ENCODE data around the gene BCAN.
"Not testable (repeated sequence)": the region's sequence is repeated elsewhere in the genome, so short reads cannot be mapped to it uniquely, and the experiment has no call there.

BCAN gene

GRCh38 chr1:156618853-156619581, 22.9 kb upstream of the BCAN start, which contains the start of gene HAPLN2:
Gene HAPLN2 (plus strand): TSS chr1:156619415. CDS start chr1:156623491, 4,076 bp downstream.
- DNase-seq: no peak

DNA sequence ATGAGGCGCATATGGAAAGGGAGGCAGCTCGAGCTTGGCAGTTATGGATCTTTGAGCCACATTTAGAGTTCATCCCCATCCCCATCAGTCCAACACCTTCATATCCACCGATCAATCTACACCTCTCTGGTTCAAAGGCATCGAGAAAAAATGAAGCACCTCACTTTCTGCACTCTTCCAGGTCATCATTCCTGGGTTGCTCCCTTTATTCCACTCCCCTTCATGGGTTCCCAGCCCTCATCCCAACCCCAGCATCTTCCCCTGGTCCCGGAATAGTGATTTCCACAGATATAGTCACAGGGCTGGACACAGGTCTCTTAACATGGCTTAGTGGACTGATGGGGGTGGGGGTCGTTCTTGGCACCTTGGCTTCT, 22.3 kb upstream of the BCAN start:
- no peak for DNase-seq

DNA sequence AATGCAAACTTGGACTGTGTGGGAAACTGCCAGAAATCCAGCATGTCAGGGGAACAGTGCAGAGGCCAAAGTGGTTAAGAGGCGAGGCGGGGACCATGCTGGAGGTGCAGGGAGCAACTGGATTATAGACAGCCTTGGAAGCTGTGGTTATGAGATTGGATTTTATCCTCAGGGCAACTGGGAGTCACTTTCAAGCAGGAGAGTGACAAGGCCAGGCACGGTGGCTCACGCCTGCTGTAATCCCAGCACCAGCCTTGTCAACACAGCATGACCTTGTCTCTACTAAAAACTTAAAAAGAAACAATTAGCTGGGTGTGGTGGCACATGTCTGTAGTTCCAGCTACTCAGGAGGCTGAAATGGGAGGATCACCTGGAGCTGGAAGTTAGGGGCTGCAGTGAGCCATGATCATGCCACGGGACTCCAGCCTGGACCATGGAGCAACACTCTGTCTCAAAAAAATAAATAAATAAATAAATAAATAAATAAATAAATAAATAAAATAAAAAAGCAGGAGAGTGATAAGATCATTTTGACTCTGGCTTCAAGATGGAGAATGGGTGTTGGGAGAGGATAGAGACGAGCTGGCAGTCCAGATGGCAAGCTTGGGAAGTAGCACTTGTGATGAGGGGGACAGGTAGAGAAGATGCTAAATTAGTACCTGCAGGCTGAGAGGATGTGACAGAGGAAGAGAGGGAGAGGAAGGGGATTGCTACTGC, 19.2 kb upstream of the BCAN start:
- no peak for DNase-seq

DNA sequence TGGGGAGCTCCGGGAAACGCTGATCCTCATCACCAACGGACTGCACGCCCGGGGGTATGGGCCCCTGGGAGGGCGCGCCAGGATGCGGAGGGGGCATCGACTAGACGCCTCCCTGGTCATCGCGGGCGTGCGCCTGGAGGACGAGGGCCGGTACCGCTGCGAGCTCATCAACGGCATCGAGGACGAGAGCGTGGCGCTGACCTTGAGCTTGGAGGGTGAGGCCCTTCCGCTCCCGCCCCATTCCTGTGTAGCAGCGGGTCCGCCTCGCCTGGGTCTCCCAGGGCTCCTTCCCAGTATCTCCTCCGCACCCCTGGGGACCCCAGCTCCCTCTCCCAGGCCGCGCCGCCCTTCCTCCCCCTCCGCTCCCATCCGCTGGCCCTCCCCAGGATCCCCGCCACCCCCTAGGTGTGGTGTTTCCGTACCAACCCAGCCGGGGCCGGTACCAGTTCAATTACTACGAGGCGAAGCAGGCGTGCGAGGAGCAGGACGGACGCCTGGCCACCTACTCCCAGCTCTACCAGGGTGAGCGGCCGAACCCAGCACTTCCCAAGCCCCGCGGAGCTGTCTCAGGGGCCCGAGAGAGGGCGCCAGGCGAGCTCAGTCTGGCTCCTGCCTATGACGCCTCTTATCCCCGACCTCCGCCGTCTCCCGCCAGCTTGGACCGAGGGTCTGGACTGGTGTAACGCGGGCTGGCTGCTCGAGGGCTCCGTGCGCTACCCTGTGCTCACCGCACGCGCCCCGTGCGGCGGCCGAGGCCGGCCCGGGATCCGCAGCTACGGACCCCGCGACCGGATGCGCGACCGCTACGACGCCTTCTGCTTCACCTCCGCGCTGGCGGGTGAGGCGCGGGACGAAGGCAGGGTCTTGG, 17.7 kb upstream of the BCAN start:
- peak; percentile 26 to 45 for DNase-seq

- no peak for DNase-seq
These were observed 17.0 kb upstream of the BCAN start for GRCh38 chr1:156624814-156625435.

- DNase-seq: peak; percentile 24 to 74
These were observed 16.4 kb upstream of the BCAN start for GRCh38 chr1:156625436-156626078.

GRCh38 chr1:156626079-156626438, 15.9 kb upstream of the BCAN start:
- no peak for DNase-seq

DNA sequence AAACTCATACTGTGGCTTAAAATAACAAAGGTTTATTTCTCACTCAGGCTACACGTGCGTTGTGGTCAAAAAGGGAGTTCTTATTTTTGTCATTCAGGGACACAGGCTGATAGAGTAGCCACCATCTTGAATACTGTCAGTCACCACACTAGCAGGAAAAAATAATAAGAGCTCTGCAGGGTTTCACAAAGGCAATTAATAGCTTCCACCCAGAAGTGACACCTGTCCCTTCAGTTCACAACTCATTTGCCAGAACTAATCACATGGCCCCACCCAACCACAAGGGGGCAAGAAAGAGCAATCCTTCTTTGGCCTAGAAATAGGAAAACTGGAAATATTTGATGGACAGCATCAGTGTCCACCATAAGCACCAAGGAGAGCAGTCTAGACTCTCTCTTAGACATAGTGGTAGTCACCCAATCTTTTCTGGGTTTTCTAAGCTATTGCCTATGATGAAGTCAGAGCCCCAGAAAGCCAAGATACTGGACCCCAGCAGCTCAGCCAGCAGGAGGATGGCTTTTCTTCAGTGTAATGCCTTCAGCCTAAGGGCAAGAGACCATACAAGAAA, 14.5 kb upstream of the BCAN start:
- peak; percentile 38 to 77 for DNase-seq

DNA sequence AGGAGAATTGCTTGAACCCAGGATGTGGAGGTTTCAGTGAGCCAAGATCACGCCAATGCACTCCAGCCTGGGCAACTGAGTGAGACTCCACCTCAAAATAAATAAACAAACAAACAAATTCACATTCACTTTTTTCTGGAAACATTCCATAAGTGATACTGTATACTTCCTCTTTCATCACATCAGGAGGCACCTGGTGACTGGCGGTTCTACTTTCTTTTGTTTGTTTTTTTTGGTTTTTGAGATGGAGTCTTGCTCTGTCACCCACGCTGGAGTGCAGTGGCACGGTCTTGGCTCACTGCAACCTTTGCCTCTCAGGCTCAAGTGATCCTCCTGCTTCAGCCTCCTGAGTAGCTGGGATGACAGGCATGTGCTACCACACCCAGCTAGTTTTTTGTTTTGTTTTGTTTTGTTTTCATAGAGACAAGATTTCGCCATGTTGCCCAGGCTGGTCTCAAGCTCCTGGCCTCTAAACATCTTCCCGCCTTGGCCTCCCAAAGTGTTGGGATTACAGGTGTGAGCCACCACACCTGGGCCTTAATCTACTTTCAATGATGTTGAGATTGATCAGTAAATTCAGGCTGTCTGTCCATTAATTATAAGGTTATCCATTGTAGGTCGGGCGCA, 12.0 kb upstream of the BCAN start:
- DNase-seq: no peak

DNA sequence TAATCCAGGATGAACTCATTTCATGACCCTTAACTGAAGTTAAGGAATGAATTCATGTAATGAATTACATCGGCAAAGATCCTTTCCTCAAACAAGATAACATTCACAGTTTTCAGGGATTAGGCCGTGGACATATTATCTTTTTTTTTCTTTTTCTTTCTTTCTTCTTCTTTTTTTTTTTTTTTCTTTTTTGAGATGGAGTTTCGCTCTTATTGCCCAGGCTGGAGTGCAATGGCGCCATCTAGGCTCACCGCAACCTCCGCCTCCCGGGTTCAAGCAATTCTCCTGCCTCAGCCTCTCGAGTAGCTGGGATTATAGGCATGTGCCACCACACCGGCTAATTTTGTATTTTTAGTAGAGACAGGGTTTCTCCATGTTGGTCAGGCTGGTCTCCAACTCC, 10.8 kb upstream of the BCAN start:
- DNase-seq: not testable (repeated sequence)

DNA sequence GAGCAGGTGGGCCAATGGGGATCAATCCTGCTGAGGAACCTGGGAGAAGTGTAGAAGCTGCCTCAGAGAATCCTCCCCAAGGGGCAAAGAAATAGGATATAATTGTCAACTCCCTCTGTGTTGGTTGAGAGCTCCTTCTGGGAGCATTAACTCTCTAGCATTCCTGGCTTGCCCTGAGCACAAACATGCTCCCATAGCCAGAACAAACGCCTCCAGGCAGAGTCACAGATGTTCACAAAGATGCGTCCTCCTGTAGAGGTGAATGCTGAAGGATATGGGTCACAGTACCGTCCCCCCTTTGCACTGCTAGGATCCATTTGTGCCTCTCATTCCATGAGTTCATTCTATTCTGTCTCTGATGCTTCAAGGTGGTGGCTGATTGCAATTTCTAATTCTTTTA, 9.6 kb upstream of the BCAN start:
- DNase-seq: no peak

GRCh38 chr1:156638189-156638985, 3.5 kb upstream of the BCAN start:
- DNase-seq: no peak

GRCh38 chr1:156639601-156640101, 2.3 kb upstream of the BCAN start:
- no peak for DNase-seq

DNA sequence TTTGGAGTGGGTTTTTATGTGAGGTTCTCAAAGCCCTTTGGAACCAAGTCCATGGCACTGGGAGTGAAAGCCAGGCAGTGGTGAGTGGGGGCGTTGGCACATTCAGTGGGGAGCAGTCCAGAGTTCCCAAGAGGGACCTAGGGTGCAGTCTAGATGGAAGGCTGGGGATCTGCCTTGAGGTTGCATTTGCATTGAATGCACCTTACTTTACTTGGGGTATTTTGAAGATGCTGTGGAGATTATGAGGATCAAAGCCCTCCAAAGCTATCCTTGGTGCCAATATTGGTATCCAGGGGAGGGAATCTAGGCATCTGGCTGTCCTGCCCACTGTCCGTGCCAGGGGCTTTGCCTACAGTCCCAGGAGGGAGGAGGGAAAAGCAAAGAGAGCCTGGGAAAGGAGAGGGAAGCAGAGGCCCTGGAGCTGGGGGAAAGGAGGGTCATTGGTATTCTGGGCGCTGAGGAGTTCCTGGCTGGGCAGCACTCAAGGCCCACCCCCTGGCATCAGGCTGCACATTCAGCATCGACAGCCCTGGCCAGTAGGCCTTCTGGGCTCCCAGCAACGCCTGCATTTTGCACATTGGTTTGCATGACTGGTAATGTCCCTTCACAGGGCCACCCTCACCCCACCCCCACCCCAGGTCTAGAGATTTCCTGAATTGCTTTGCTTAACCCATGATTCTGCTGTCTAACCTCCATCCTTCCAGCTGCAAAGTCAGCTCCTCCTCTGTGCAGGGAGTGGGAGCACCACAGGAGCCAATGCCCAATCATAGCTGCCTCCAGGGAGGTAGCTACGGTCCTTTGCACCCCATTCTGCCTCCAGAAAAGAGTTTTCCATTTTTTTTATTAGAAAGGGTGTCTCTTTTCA, 843 bp upstream of the BCAN start:
- DNase-seq: no peak

GRCh38 chr1:156642265-156643048, 540 bp downstream of the BCAN start:
- no peak for DNase-seq

- no peak for DNase-seq
These were observed 1.3 kb downstream of the BCAN start for GRCh38 chr1:156643049-156643777.

DNA sequence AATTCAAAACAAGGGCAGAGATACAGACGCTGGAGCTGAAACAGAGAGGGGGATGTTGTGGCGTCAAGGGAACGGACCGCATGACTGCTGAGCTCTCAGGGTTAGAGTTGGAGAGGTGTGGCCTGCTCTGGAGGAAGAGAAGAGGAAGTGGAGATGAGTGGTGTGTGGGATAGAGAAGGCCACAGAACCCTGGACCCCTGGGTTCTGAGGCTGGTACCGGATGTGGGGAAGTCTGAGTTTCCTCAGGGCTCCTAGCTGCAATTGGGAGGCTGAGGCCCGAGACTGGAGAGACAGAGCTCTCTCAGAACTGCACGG, 1.8 kb downstream of the BCAN start:
- peak; percentile 31 to 32 for DNase-seq

GRCh38 chr1:156644146-156644545, 2.2 kb downstream of the BCAN start:
- no peak for DNase-seq

Data from inflammatory macrophage treated with lipopolysaccharide for 1 hour (primary cell).